HG03520 (cell line): Measurements from ENCODE around the gene SENP1.

Experiments
- ATAC-seq: cut with Tn5 transposase; IDR thresholded peaks from one replicate; pipeline ENCODE4 v1.9.1; 2021; ENCODE audit warnings: mild to moderate bottlenecking, moderate library complexity; ENCODE audit not compliant: unreplicated experiment

The SENP1 gene

DNA sequence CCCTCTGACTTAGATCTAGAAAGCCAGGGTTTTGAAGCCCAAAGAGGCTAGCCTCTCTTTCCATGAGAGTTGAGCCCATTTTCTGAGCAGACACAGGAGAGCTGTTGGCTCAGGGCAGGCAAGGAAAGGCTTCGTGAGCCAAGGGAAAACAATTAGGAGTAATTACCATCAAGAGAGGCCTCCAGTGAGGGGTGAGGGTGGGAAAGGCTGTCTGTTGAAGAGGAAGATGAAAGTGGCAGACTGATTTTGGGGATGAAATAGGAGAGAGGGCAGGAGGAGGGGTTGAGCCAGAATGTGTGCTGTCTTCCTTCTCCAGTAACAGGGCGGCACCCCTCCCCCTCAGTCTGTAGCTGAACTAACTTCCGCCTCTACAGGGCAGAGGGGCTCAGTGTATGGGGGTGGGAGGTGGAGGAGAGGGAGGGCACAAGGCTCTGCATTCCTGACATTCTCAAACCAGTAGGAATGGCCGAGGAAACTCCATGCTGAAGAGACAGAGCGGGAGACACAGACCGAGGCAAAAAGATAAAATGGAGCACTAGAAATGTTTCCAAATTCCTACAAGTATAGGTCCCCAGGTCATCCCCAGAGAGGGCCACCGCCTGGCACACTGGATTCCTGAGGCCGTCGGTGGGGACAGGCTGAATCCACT is 68.5 kb downstream of the SENP1 start:
- no peak for ATAC-seq

DNA sequence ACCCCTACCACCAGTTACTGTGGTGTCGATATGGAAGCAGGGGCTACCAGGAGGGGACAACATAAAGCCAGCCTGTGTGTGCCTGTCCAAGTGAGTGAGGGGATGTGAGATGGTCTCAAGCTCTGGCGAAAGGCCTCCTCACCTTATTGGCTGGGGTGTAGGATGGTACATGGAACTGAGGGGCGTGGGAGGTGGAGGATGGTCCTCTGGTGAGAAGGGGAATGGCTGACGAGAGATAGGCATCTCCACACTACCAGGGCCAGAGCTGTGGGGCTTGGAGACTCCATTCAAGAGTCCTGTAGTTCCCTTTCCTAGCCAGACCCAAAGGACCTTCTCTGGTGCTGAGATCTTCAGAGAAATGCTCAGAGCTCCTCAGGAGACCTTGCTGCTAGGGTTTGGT is 69.1 kb downstream of the SENP1 start:
- no peak for ATAC-seq

DNA sequence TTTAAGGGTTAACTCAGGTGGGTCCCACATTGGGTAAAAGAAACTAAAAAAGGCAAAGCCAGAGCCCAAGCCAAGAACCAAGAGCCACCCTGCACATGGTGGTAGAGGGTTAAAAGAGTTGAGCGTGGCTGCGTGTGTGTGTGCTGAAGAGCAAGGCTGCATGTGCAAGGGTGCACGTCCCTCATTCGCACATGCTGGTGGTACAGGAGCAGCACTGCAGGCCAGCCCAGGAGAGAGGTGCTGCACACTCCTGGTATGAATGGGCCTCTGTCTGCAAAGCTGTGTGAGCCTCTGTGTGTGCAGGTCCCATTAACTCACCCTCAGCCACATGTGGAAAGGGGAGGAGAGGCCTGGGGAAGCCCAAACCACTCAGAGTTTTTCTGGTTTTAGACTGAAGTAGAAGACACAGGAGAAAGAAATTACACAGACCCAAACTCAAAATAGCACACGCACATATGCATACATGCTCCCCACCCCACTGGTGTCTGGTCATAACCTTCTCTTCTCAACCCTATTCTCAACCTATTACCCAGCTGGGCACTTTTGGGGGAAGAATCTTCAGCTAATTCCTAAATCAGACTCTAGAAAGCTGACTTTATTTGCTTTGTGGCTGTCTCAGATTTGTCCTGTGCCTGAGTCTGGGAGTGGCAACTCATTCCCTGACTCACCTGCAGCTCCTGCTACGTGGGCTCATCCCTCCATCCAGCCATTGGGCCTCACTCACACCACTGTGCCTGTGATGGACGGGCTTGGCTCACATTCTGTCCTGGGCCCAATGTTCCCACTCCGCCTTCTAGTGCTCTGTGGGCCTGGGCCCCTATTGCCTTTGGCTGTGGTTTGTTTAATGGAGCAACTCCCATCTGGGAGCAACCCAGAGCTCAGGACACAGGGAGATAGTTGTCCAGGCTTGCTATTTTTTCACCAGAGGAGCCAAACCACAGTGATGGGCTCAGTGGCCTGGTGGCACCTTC is 70.8 kb downstream of the SENP1 start:
- ATAC-seq, result no peak

DNA sequence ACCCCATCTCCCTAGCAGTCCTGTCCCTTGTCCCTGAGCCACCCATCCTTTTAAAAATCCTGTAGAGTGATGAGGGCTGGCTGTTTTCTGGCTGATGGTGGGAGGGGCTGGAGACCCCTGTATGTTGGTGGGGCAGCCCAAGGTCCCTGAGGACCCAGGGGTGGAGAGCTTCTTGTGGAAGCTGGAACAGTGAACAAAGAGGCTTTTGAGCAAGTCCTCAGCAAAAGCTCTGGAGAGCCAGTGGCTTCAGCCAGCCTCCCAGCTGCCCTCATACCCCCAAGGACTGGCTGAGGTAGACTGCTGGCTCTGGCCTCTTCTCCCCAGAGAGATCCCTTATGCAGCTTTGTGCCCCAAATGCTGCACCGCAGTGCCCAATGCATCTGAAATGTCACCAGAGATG is 72.4 kb downstream of the SENP1 start:
- no peak for ATAC-seq

DNA sequence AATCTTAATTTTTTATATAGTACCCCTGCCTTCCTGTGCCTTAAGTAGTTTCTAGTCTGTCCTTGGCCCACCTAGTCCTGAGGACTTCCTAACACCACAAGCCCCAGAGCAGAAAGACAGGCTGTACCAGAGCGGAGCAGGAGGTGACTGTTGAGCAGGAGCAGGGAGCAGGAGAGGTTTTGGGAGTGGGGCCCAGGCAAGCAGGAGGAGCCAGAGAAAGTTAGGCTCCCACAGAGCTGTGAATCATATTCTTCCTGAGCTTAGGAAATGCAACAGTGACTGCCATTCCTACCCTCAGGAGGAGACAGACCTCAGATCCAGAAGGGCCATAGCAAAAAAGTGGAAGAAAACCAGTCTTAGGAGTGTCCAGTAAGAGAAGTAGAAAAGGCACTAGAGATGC is 73.3 kb downstream of the SENP1 start:
- ATAC-seq, result no peak

DNA sequence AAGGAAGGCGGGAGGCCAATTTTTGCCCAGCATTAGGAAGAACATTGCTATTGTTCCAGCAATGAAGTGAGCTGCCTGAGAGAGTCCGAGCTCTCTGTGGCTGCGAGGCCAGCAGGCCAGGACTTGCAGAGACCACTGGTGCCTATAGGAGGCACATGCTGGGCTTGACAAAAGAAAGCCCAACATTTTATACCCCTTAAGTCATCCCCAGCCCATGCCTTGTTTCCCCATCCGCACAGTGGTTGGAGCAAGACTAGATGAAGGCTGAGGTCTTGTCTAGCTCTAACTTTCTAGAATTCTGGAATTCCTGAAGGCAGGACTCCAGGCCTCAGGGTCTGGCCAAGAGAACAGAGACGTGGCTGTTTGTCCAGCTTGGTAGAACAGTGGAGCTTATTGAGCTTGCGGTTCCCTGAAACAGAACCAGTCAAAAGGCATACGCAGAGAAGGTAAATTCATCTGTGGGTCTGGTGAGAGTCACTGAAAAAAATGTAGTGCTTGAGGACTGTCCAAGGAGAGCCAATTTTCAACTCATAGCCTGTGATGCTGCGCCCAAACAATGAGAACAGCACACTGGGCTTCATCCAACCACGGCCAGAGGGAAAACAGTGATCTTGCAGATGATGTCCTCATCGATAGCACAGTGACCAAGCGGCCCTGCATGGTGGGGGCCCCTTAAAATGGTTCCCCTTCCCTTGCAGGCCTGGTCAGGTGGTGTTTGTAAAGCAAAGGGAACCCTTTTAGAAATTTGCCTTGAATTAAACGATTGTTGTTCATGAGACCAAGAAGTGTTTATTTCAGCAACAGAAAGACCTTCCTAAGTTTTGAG is 74.5 kb downstream of the SENP1 start:
- no peak for ATAC-seq

DNA sequence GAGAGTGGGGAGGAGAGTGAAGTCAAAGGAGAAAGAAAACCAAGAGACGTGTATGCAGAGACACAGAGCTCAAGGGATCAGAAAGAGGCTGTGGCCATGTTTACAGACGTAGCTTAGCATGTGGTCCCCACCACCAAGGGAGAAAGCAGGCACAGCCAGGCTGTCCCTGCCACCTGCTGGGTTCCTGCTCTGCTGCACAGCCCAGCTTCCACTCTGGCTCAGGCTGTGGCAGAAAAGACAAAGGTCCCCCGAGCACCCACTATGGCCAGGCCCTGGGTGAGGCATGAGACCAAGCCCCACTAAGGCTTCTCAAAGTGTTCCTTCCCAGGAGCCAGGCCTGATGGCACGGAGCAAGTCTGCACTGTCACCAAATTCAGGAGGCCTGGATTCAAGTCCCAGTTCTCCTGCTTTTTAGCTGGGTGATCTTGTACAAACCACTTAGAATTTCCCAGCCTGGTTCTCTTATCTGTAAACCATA is 75.7 kb downstream of the SENP1 start:
- no peak for ATAC-seq

DNA sequence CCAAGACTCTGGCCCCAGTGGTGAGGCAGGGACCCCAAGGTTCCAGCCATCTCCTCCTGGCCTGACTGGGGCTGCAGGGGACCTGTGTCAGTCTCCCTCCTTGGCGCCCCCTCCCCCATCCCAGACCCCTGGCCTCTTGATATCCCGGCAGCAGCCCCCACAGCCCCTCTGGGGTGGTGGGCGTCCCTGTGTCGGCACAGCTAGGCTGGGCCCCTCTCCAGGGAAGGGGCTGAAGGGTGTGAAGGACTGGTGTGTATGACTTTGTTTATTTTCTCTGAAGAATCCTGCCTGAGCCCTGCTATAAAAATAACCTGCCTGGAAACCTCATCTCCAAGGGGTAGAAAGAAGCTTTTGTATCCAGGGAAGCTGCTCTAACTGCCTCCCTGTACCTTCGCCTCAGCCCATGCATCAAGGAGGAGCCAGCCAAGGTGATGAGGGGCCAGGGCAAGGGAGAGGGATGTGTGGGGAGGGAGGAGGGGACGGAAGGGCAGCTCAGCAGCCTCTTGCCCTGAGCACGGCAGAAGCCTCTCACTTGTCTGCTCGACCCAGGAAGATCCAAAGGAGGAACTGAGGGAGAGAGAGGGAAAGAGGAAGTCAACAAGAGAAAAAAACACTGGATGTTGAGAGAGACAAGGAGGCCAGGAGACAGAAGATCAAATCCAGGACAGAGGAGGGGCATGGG is 76.2 kb downstream of the SENP1 start:
- ATAC-seq, result no peak

DNA sequence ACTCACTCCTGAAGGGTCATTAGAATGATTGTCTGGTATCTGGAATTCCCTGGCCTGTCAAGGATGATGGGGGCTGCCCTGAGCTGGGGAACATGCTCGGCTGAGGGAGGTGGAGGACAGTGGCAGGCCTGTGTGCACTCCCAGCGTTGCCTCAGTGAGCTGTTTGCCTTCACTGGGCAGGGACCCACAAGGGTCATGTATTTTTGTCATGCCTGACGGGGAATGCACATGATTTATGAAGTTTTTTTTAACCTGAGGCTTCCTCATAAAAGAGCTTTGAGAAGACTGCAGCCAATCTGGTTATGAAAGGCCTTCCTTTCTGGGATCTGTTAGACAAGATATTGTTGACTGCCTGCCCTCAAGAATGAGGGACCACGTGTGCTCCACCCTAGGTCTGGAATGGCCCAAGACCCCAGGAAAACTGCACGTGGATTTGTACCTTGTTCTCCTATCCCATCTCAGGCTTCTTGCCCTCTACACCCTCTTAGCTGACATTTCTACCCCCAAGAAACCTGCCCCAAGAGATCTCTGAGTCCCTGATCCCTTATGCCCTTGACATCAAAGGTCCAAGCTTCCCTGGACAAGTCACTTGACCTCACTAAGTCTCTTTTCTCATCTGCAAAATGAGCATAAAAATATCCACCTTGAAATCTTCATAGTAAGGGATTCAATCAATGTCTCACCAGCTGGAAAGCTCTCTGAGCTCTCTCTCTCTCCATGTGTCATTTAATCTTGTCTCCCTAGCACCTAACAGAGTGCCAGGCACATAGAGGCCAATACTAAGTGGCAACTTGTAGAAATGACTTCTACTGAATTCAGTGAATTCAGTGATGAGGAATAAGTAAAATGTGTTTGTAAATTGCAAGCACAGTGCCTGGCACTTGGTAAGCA is 77.1 kb downstream of the SENP1 start:
- ATAC-seq, result no peak

DNA sequence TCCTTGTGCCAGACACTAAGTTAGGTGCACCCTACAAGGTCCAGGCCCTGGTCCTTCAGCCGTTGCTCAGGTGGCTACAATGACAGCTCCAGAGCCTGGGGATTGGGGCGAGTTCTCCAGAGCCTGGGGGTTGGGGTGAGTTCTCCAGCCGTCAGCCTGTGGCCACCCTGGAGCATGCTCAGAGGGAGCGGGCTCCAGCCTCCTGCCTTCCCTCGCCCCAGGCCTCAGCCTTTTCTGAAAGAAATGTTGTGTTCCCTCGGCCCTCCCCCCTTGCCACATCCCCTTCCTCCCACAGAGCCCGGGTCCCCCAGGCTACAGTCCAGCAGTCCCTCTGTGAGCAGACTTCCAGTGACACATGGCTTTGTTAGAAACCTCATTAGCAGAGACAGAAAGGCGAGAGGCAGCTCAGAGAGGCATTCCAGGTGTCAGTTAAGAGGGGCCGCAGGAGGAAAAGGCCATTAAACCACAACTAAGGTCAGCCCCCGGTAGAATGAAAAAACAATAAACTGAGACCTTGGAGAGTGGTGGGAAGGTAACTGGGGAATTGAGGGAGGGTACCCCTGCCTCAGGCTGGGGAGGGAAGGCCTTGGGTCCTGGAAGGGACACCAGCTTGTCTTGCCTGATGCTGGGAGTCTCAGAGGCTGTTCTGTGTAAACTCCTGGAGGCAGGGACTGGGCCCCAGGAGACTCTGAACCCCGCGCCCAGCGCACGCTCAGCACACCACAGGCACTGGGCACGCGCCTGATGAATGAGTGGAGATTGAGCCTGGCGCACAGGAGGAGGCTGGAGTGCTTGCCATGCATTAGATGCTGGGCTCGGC is 78.5 kb downstream of the SENP1 start:
- no peak for ATAC-seq

DNA sequence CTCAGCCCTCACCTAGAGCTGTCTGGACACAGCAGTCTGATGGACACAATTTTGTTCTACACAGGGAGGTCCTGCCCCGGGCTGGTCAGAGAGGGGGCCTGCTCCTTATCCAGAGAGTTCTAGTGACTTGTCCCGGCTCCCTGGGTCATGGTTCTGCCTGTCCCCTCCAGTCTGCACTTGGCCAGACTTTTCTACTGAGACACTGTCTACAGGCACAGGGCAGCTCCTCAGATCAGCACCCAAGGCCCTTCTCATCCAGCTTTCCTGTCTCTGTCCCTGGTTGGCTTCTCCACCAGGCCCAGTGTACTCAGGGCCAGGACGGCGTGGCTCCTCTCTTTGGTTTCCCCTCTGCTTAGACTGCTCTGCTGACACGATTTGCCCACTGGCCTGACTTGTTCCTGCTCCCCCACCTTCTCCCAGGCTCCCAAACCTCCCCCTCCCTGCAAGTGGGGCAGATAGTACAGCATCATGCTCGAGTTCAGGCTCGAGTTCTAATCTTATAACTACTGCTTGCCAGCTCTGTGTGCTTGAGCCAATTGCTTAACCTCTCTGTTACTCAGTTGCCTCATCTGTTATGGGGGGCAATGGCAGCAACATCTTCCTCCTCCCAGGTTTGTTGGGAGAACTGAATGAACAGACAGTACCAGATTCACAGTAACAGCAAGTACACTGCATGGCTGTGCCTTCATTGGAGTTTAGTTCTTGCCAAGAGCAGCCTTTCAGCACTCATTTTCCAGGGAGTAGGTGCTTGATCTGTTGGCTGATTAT is 79.6 kb downstream of the SENP1 start:
- no peak for ATAC-seq

DNA sequence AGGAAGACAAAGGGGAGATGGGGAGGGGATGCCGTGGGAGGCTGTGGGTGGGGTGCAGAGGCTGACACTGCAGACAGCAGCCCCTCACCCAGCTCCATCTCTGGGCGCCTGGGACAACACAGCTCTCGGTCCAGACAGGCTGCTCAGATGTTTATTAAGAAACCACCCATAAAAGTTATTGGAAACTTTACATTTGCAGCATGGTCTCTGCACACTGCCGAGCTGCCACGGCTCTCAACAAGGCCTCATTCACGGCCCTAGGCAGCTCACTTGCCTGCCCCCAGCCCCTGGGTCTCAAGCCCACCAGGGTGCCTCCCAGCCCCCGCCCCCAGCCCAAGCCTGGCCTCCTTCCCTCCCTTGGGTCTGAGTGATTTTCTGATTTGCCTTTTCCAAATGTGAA is 80.6 kb downstream of the SENP1 start:
- no peak for ATAC-seq

DNA sequence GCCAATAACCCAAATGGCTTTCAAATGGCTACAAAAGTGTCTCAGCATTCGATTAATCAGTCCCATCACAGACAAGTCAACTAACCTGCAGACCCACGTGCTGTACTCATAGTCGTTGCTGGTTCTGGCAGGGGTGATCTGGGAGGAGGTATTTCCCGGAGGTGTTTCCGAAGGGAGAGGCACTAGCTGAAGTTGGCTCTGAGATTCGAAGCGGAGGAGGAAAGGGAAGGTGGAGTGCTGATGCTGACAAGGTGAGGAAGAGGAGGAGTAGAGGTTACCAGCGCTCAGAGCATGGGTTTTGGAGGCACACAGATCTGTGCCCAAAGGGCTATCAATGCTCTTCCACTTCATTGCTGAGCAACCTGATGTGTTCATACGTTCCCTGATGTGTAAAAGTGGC is 81.1 kb downstream of the SENP1 start:
- no peak for ATAC-seq

DNA sequence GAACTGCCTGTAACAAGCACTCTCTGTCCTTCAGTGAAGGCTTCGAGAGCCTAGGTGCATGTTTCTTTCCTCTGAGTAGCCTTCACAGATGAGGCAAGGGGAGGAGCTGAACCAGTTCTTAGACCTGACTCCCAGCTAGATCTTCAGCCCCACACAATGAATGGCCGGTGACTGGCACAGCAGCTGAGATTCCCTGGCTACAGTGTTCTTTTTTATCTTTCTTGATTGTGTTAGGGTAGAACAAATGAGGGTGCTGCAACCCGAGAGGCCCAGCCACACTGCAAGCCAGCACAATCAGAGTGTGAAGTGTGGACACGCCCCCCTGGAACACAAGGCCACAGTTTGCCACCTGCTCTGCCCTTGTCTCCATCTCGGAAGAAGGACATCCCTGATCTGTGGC is 82.5 kb downstream of the SENP1 start:
- ATAC-seq, result no peak

DNA sequence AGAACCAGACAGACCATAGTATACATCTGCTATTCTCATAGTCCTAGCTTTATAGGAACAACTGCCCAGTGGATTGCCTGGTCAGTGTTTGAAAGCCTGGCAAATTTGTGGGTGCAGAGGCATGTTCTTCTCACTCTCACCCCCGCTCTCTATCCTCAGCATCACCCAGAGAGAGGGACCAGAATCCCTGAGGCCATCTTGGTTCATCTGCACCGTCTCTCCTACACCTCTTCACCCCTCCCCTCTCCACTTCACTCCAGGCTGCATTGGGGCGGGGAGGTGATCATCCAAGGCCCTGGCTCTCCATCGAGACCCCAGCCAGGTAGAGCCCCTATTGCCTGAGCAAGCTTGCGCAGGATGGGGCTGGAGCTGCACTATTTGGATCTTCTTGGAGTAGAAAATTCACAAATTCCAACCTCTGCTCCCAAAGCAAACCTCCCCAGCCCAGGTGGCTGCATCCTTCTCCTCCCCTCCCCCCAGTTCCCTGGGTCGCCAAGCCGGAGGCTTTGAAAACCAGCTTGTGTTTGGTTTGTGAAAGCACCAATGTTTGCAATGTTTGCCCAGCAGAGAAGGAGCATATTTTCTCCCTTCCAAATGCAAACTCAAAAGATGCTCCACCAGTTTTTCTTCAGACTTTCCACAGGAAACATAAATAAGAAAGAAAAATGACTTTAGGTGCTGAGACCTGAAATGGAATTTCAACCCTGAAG is 83.0 kb downstream of the SENP1 start:
- no peak for ATAC-seq

DNA sequence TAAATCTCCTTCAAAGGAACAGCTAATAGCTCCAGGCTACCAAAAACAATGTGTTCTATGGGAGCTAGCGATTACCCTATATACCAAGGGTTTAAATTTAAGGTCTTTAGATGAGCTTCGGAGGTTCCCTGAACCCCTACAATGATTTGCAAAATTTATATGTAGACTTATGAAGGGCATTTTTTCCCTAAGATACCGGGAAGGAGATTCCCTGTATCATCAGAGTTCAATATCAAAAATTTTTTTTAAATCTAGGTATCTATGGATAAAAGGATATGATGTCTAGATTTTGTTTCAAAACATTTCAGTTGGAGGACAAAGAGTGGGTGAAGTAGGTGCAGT is 83.7 kb downstream of the SENP1 start:
- no peak for ATAC-seq

DNA sequence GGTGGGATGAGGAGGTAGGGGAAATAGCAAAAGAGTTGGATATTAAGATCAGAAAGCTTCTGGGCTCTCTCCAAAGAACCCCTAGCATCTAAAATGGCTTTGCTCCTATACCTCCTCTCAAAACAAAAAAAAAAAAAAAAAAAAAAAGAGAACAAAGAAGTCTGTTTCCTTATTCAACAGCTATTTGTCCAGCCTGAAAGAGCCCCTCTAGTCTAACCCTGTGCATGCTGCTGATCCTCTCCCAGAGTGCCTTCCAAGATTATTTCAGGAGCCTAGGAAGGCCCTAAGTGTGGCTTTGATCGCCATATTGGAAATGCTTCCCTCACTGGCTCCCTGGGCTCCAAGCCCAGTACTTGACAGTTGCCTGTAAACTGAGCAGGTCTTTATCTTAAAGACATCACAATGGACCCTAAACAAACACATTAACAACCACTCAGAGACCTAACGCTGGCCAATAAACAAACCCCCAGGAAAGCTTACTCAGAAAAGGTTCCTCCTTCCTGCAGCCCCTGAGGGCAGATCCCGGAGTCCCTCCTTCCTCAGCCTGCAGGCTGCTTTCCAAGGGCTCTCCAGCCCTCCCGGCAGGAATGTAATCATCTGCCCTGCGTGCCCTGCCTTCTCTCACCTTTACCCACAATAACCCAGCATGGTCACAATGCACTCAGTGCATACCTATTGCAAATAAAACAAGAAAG is 84.2 kb downstream of the SENP1 start:
- no peak for ATAC-seq
